GM21737 (cell line): ENCODE results near the gene DSG3.
"Not testable (repeated sequence)": the region's sequence is repeated elsewhere in the genome, so short reads cannot be mapped to it uniquely, and the experiment has no call there.

Experiments used
- ATAC-seq: cut with Tn5 transposase; IDR thresholded peaks from one replicate; pipeline ENCODE4 v1.9.1; 2021; ENCODE audit warnings: mild to moderate bottlenecking, moderate library complexity; ENCODE audit not compliant: unreplicated experiment

The DSG3 gene

GRCh38 chr18:31489311-31489710 is 41.8 kb downstream of the DSG3 start:
- no peak for ATAC-seq

GRCh38 chr18:31490387-31490786 is 42.8 kb downstream of the DSG3 start:
- ATAC-seq: peak; percentile 82

GRCh38 chr18:31490833-31491232 is 43.3 kb downstream of the DSG3 start:
- ATAC-seq: no peak

- no peak for ATAC-seq
Measured at GRCh38 chr18:31491586-31491985, 44.0 kb downstream of the DSG3 start.

GRCh38 chr18:31492671-31493070 is 45.1 kb downstream of the DSG3 start:
- ATAC-seq: no peak

GRCh38 chr18:31493171-31493570 is 45.6 kb downstream of the DSG3 start:
- ATAC-seq: no peak

- no peak for ATAC-seq
Measured at GRCh38 chr18:31493941-31494340, 46.4 kb downstream of the DSG3 start.

GRCh38 chr18:31494705-31495244 is 47.2 kb downstream of the DSG3 start:
- not testable (repeated sequence) for ATAC-seq

GRCh38 chr18:31497404-31497835 is 49.9 kb downstream of the DSG3 start:
- peak; percentile 6 for ATAC-seq

- ATAC-seq: peak; percentile 50
Measured at GRCh38 chr18:31497836-31498573, 50.5 kb downstream of the DSG3 start, which contains the start of gene DSG2. Gene DSG2 (plus strand): TSS chr18:31498177. CDS start chr18:31498252, 75 bp downstream.

GRCh38 chr18:31498574-31499524 is 51.3 kb downstream of the DSG3 start:
- ATAC-seq: no peak

GRCh38 chr18:31500051-31500688 is 52.6 kb downstream of the DSG3 start:
- ATAC-seq: peak; percentile 90

- ATAC-seq: no peak
Measured at GRCh38 chr18:31503011-31503410, 55.5 kb downstream of the DSG3 start.

GRCh38 chr18:31504455-31505147 is 57.1 kb downstream of the DSG3 start:
- ATAC-seq: no peak

GRCh38 chr18:31505156-31505555 is 57.6 kb downstream of the DSG3 start:
- no peak for ATAC-seq

GRCh38 chr18:31506024-31506742 is 58.6 kb downstream of the DSG3 start:
- no peak for ATAC-seq

GRCh38 chr18:31507124-31507523 is 59.6 kb downstream of the DSG3 start:
- not testable (repeated sequence) for ATAC-seq

- ATAC-seq: no peak
Measured at GRCh38 chr18:31508781-31509180, 61.2 kb downstream of the DSG3 start.

GRCh38 chr18:31509571-31509970 is 62.0 kb downstream of the DSG3 start:
- ATAC-seq: no peak

- ATAC-seq: no peak
Measured at GRCh38 chr18:31510319-31510718, 62.8 kb downstream of the DSG3 start.
